SJSA1 (cell line): Measurements from ENCODE around the gene RGS3. TPM values are rescaled to one million over a fixed set of nuclear protein-coding genes. Genes with fewer than 3 reads are reported as not detected.

Source experiments
- DNase-seq, 2 experiments: peaks; one replicate each; pipeline ENCODE4 v3.0.0-alpha.2; 2015 to 2020; ENCODE audit warnings: low spot score in 2 of 2, low read depth in 1 of 2
- H3K27ac ChIP-seq: fragments of 250-450 bp; sonication (Bioruptor Pico); 2 replicates; pipeline ENCODE4 v1.5.1; 2020; ENCODE audit warnings: mild to moderate bottlenecking, moderate library complexity
- H3K27me3 ChIP-seq: fragments of 250-450 bp; sonication (Bioruptor Pico); replicated peaks from 2 replicates; pipeline ENCODE4 v1.5.1; 2020; ENCODE audit warnings: mild to moderate bottlenecking, moderate library complexity
- H3K36me3 ChIP-seq: fragments of 250-450 bp; sonication (Bioruptor Pico); 2 replicates; pipeline ENCODE4 v1.5.1; 2020; ENCODE audit warnings: mild to moderate bottlenecking
- H3K4me1 ChIP-seq: fragments of 250-450 bp; sonication (Bioruptor Pico); replicated peaks from 2 replicates; pipeline ENCODE4 v1.6.1; 2021; ENCODE audit warnings: mild to moderate bottlenecking
- H3K4me3 ChIP-seq: fragments of 250-450 bp; sonication (Bioruptor Pico); 2 replicates; pipeline ENCODE4 v1.5.1; 2020; ENCODE audit warnings: mild to moderate bottlenecking
- H3K9me3 ChIP-seq: fragments of 250-450 bp; sonication (Bioruptor Pico); replicated peaks from 2 replicates; pipeline ENCODE4 v1.5.1; 2020; ENCODE audit warnings: mild to moderate bottlenecking
- total RNA-seq: library from RNA; depleted of rRNA; stranded (reverse); fragments of >200 nt; shearing (Covaris generic); gene quantifications from 2 replicates; pipeline ENCODE4 v1.2.3, GENCODE V29; 2014

RGS3 gene
- total RNA-seq, 1 experiment from 2014 or later = 54.8 TPM

- no peak for DNase-seq
- no peak overlapping the region for H3K4me3 ChIP-seq
- H3K27me3 ChIP-seq = no peaks in the 10 kb centered on the region
- H3K36me3 ChIP-seq = peaks cover 60% of the 10 kb centered on the region
- H3K27ac ChIP-seq = no peak overlapping the region
- no peaks in the 10 kb centered on the region for H3K9me3 ChIP-seq
- peaks cover 14% of the 10 kb centered on the region for H3K4me1 ChIP-seq
These were observed 125.9 kb downstream of the RGS3 start for GRCh38 chr9:113589407-113589806.

GRCh38 chr9:113589890-113590289, 126.4 kb downstream of the RGS3 start:
- peaks cover 19% of the 10 kb centered on the region for H3K4me1 ChIP-seq
- no peaks in the 10 kb centered on the region for H3K9me3 ChIP-seq
- H3K27me3 ChIP-seq = no peaks in the 10 kb centered on the region
- H3K36me3 ChIP-seq = peaks cover 59% of the 10 kb centered on the region
- H3K4me3 ChIP-seq = no peak overlapping the region
- DNase-seq = no peak
- no peak overlapping the region for H3K27ac ChIP-seq

- peaks cover 24% of the 10 kb centered on the region for H3K4me1 ChIP-seq
- H3K9me3 ChIP-seq = no peaks in the 10 kb centered on the region
- DNase-seq = no peak
- no peaks in the 10 kb centered on the region for H3K27me3 ChIP-seq
- H3K4me3 ChIP-seq = no peak overlapping the region
- H3K27ac ChIP-seq = no peak overlapping the region
- peaks cover 59% of the 10 kb centered on the region for H3K36me3 ChIP-seq
These were observed 126.9 kb downstream of the RGS3 start for GRCh38 chr9:113590389-113590788.

- no peaks in the 10 kb centered on the region for H3K9me3 ChIP-seq
- H3K36me3 ChIP-seq = peaks cover 59% of the 10 kb centered on the region
- peak; percentile 69 to 72 for DNase-seq
- no peaks in the 10 kb centered on the region for H3K27me3 ChIP-seq
- no peak overlapping the region for H3K4me3 ChIP-seq
- H3K27ac ChIP-seq = no peak overlapping the region
- H3K4me1 ChIP-seq = peaks cover 29% of the 10 kb centered on the region
These were observed 127.7 kb downstream of the RGS3 start for GRCh38 chr9:113590991-113591898.

GRCh38 chr9:113591899-113592625, 128.5 kb downstream of the RGS3 start:
- H3K4me1 ChIP-seq = peaks cover 29% of the 10 kb centered on the region
- H3K9me3 ChIP-seq = no peaks in the 10 kb centered on the region
- H3K27me3 ChIP-seq = no peaks in the 10 kb centered on the region
- H3K36me3 ChIP-seq = peaks cover 60% of the 10 kb centered on the region
- H3K27ac ChIP-seq = no peak overlapping the region
- no peak overlapping the region for H3K4me3 ChIP-seq
- DNase-seq = no peak

GRCh38 chr9:113592876-113593575, 129.5 kb downstream of the RGS3 start:
- Histone ChIP-seq H3K4me1 (peaks cover 29% of the 10 kb centered on the region), H3K4me3 (no peak overlapping the region), H3K27me3 (no peaks in the 10 kb centered on the region), H3K27ac (peak overlapping the region; percentile 42), H3K36me3 (peaks cover 65% of the 10 kb centered on the region), H3K9me3 (no peaks in the 10 kb centered on the region)
- DNase-seq = no peak

- H3K9me3 ChIP-seq = no peaks in the 10 kb centered on the region
- H3K4me3 ChIP-seq = peak overlapping the region; percentile 48
- peaks cover 69% of the 10 kb centered on the region for H3K36me3 ChIP-seq
- peaks cover 30% of the 10 kb centered on the region for H3K4me1 ChIP-seq
- H3K27me3 ChIP-seq = no peaks in the 10 kb centered on the region
- peak; percentile 98 for DNase-seq
- H3K27ac ChIP-seq = peak overlapping the region; percentile 43
These were observed 130.3 kb downstream of the RGS3 start for GRCh38 chr9:113593682-113594281.

- peaks cover 65% of the 10 kb centered on the region for H3K36me3 ChIP-seq
- H3K4me1 ChIP-seq = peaks cover 32% of the 10 kb centered on the region
- peak overlapping the region; percentile 48 for H3K4me3 ChIP-seq
- H3K27ac ChIP-seq = peak overlapping the region; percentile 43
- no peaks in the 10 kb centered on the region for H3K27me3 ChIP-seq
- no peaks in the 10 kb centered on the region for H3K9me3 ChIP-seq
- no peak for DNase-seq
These were observed 131.2 kb downstream of the RGS3 start for GRCh38 chr9:113594484-113595299.

GRCh38 chr9:113596616-113597320, 133.2 kb downstream of the RGS3 start:
- H3K36me3 ChIP-seq = peaks cover 52% of the 10 kb centered on the region
- no peak overlapping the region for H3K4me3 ChIP-seq
- no peaks in the 10 kb centered on the region for H3K9me3 ChIP-seq
- no peak for DNase-seq
- H3K4me1 ChIP-seq = peaks cover 36% of the 10 kb centered on the region
- H3K27me3 ChIP-seq = no peaks in the 10 kb centered on the region
- H3K27ac ChIP-seq = no peak overlapping the region

GRCh38 chr9:113597390-113598241, 134.1 kb downstream of the RGS3 start:
- Histone ChIP-seq H3K36me3 (peaks cover 47% of the 10 kb centered on the region), H3K4me1 (peaks cover 43% of the 10 kb centered on the region), H3K9me3 (no peaks in the 10 kb centered on the region), H3K27me3 (no peaks in the 10 kb centered on the region), H3K4me3 (no peak overlapping the region), H3K27ac (no peak overlapping the region)
- DNase-seq = no peak

- Histone ChIP-seq H3K27me3 (no peaks in the 10 kb centered on the region), H3K9me3 (no peaks in the 10 kb centered on the region), H3K4me3 (no peak overlapping the region), H3K36me3 (peaks cover 43% of the 10 kb centered on the region), H3K4me1 (peaks cover 41% of the 10 kb centered on the region), H3K27ac (no peak overlapping the region)
- DNase-seq = no peak
These were observed 134.9 kb downstream of the RGS3 start for GRCh38 chr9:113598451-113598850.

- Histone ChIP-seq H3K27ac (no peak overlapping the region; the same call in 1 of the 2 replicates), H3K36me3 (peaks cover 43% of the 10 kb centered on the region), H3K4me3 (no peak overlapping the region), H3K4me1 (peaks cover 38% of the 10 kb centered on the region), H3K27me3 (no peaks in the 10 kb centered on the region), H3K9me3 (no peaks in the 10 kb centered on the region)
- no peak for DNase-seq
These were observed 135.4 kb downstream of the RGS3 start for GRCh38 chr9:113598883-113599282.
